ENCODE measurements around the gene ZBTB40.

DNA sequence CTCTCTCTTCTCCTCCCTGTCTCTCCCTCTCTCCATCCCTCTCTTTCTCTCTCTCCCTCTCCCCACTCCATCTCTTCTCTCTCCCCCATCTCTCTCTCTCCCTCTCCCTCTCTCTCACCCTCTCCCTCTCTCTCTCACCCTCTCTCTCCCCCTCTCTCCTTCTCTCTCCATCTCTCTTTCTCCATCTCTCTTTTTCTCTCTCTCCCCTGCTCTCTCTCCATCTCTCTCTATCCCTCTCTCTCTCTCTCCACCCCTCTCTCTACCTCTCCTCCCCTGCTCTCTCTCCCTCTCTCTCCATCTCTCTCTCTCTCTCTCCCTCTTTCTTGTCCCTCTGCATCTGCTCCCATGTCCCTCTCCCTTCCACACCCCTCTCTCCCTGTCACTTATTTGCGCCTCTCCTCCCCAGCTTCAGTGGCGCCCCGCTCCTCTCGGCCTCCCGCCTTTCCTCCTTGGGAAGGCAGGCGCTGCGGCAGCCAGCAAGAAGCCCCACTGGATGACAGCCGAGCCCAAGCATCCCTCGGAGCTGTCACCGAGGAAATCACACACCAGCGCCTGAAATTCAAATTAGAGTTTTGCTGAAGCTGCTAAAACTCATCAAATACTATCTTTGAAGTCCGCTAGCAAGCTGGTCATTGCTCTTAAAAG, 96.3 kb downstream of the ZBTB40 start:
- TF ChIP-seq, protein P1, sequence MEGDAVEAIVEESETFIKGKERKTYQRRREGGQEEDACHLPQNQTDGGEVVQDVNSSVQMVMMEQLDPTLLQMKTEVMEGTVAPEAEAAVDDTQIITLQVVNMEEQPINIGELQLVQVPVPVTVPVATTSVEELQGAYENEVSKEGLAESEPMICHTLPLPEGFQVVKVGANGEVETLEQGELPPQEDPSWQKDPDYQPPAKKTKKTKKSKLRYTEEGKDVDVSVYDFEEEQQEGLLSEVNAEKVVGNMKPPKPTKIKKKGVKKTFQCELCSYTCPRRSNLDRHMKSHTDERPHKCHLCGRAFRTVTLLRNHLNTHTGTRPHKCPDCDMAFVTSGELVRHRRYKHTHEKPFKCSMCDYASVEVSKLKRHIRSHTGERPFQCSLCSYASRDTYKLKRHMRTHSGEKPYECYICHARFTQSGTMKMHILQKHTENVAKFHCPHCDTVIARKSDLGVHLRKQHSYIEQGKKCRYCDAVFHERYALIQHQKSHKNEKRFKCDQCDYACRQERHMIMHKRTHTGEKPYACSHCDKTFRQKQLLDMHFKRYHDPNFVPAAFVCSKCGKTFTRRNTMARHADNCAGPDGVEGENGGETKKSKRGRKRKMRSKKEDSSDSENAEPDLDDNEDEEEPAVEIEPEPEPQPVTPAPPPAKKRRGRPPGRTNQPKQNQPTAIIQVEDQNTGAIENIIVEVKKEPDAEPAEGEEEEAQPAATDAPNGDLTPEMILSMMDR (conservative IDR thresholded peaks at IDR 0.05): no peak
- TF ChIP-seq EZH2 (IDR thresholded peaks at IDR 0.05; ENCODE audit: low read depth): no peak
